HUES64 (cell line): Measurements from ENCODE around the gene OR2B3. TPM values are rescaled to one million over a fixed set of nuclear protein-coding genes. Genes with fewer than 3 reads are reported as not detected.
"Not testable (repeated sequence)": the region's sequence is repeated elsewhere in the genome, so short reads cannot be mapped to it uniquely, and the experiment has no call there.

Experiments
- H3K27ac ChIP-seq: 2 replicates; pipeline ENCODE4 v1.7.0; 2013; ENCODE audit warnings: low read depth, low read length, inconsistent platforms
- H3K27me3 ChIP-seq: 2 replicates; pipeline ENCODE4 v1.6.1; 2013; ENCODE audit warnings: mild to moderate bottlenecking, low read length; ENCODE audit not compliant: insufficient read depth
- H3K36me3 ChIP-seq: 2 replicates; pipeline ENCODE4 v1.6.1; 2013; ENCODE audit warnings: mild to moderate bottlenecking, low read length; ENCODE audit not compliant: insufficient read depth
- H3K4me1 ChIP-seq: 2 replicates; pipeline ENCODE4 v1.6.1; 2013; ENCODE audit warnings: mild to moderate bottlenecking, low read length, moderate library complexity; ENCODE audit not compliant: insufficient read depth
- H3K4me3 ChIP-seq: 2 replicates; pipeline ENCODE4 v1.5.1; 2013; ENCODE audit warnings: mild to moderate bottlenecking, low read length, moderate library complexity
- H3K9ac ChIP-seq: 2 replicates; pipeline ENCODE4 v1.6.1; 2013; ENCODE audit warnings: mild to moderate bottlenecking, low read depth, low read length
- H3K9me3 ChIP-seq: 2 replicates; pipeline ENCODE4 v1.6.1; 2013; ENCODE audit warnings: low read depth, low read length; ENCODE audit not compliant: insufficient read depth
- WGBS: fragments of 150-250, 120-280 bp; methylation state at CpG from one replicate; pipeline ENCODE4 v1.1.7; 2013; ENCODE audit warnings: missing lambda C conversion rate; 5-methylcytosine and 5-hydroxymethylcytosine counted together
- polyA plus RNA-seq, 2 experiments: library from polyadenylated mRNA; stranded (reverse); fragments of 50-300 nt; gene quantifications; one replicate each; pipeline ENCODE4 v1.2.3, GENCODE V29; 2013

The OR2B3 gene
- polyA plus RNA-seq (2013, experiment 1 of 2), result not detected
- polyA plus RNA-seq (2013, experiment 2 of 2), result not detected

DNA sequence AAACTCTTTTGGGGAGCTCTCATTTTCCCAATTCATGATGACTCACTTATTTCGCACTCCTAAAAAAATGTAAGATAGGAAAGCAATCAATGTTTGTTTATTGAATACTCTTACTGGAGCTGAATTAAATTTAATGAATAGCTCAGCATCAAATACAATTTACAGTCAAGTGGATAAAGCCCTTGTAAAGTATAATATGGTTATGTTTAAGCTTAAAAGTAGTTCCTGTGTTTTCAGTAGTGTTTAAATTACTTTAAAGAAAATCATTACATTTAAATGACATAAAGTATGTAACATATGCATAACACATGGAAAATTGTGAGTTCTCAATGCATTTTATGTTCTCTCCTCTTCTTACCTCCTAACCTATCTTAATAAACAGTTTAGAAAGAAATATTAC lies at the start of gene OR2B3:
Gene OR2B3, minus strand, starts transcription at position 101 of the 400 bp plus-strand sequence. Its CDS starts 65 bp downstream, at position 36.
- H3K27me3 ChIP-seq, result no peaks in the 10 kb centered on the region
- WGBS, result no CpG with 5 or more reads among the region's 1 CpG

GRCh38 chr6:29131691-29132090 lies 44.6 kb upstream of the OR2B3 start:
- H3K27ac ChIP-seq, result no peak overlapping the region
- 100% methylated on average over 2 of the region's 2 CpGs for WGBS
- no peaks in the 10 kb centered on the region for H3K36me3 ChIP-seq
- no peaks in the 10 kb centered on the region for H3K4me1 ChIP-seq
- no peak overlapping the region for H3K9ac ChIP-seq
- no peaks in the 10 kb centered on the region for H3K27me3 ChIP-seq
- no peak overlapping the region for H3K4me3 ChIP-seq
- H3K9me3 ChIP-seq, result no peaks in the 10 kb centered on the region

More for the DNA sequence above, at the start of gene OR2B3:
- Histone ChIP-seq H3K9me3 (no peaks in the 10 kb centered on the region), H3K9ac (no peak within 1 kb of the TSS), H3K36me3 (no peaks in the 10 kb centered on the region), H3K4me1 (no peaks in the 10 kb centered on the region), H3K27ac (no peak within 1 kb of the TSS), H3K4me3 (no peak within 1 kb of the TSS)

- no peak overlapping the region for H3K27ac ChIP-seq
- no peaks in the 10 kb centered on the region for H3K27me3 ChIP-seq
- no peaks in the 10 kb centered on the region for H3K9me3 ChIP-seq
- no peak overlapping the region for H3K4me3 ChIP-seq
- H3K36me3 ChIP-seq, result no peaks in the 10 kb centered on the region
- H3K4me1 ChIP-seq, result no peaks in the 10 kb centered on the region
- WGBS, result 94% methylated on average over 4 of the region's 4 CpGs
- no peak overlapping the region for H3K9ac ChIP-seq
Observed at GRCh38 chr6:29130644-29131043, 43.5 kb upstream of the OR2B3 start.

- Histone ChIP-seq H3K4me1 (no peaks in the 10 kb centered on the region), H3K27me3 (no peaks in the 10 kb centered on the region)
- 85% methylated on average over 15 of the region's 15 CpGs for WGBS
Observed at GRCh38 chr6:29129326-29130012, 42.4 kb upstream of the OR2B3 start.

GRCh38 chr6:29114964-29115363 lies 27.9 kb upstream of the OR2B3 start:
- H3K27ac ChIP-seq, H3K9ac ChIP-seq, H3K4me3 ChIP-seq, H3K9me3 ChIP-seq, H3K36me3 ChIP-seq, H3K27me3 ChIP-seq, H3K4me1 ChIP-seq: not testable (repeated sequence)
- no CpG with 5 or more reads among the region's 3 CpGs for WGBS

More at GRCh38 chr6:29129326-29130012, 42.4 kb upstream of the OR2B3 start:
- Histone ChIP-seq H3K9ac (no peak overlapping the region), H3K27ac (no peak overlapping the region), H3K4me3 (no peak overlapping the region), H3K9me3 (no peaks in the 10 kb centered on the region), H3K36me3 (no peaks in the 10 kb centered on the region)

GRCh38 chr6:29112135-29112534 lies 25.0 kb upstream of the OR2B3 start:
- H3K9me3 ChIP-seq, result no peaks in the 10 kb centered on the region
- no peak overlapping the region for H3K4me3 ChIP-seq
- no peaks in the 10 kb centered on the region for H3K4me1 ChIP-seq
- 90% methylated on average over 7 of the region's 7 CpGs for WGBS
- H3K27ac ChIP-seq, result no peak overlapping the region
- no peaks in the 10 kb centered on the region for H3K36me3 ChIP-seq
- H3K27me3 ChIP-seq, result no peaks in the 10 kb centered on the region
- H3K9ac ChIP-seq, result no peak overlapping the region

DNA sequence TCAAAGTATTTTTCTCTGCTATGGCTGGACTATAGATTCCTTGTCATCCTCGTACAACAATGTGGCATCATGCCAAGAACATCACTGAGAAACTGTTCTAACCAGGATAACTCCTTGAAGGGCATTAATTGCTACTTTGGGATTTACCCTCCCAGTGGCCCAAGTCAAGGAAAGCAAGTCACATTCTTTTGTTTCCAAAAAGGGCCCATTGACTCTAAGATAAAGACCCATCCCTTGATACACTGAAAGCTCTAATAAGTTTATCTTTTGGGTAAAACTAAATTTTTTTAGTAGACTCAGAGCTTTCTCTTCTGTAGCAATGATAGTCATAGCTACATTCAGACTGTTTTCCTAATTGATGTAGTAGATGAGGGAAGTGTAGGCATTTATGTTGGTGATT lies 20.6 kb upstream of the OR2B3 start, which contains the start of gene OR2J3:
Gene OR2J3, plus strand, starts transcription at position 301 of the 400 bp plus-strand sequence. CDS start 3,833 bp downstream, outside the sequence.
- 86% methylated on average over 1 of the region's 1 CpG for WGBS
- Histone ChIP-seq H3K9ac (no peak within 1 kb of the TSS), H3K4me1 (no peaks in the 10 kb centered on the region), H3K27ac (no peak within 1 kb of the TSS), H3K36me3 (no peaks in the 10 kb centered on the region), H3K27me3 (no peaks in the 10 kb centered on the region), H3K9me3 (no peaks in the 10 kb centered on the region), H3K4me3 (no peak within 1 kb of the TSS)

- Histone ChIP-seq H3K9me3 (no peaks in the 10 kb centered on the region), H3K27me3 (no peaks in the 10 kb centered on the region), H3K4me3 (no peak within 1 kb of the TSS), H3K36me3 (no peaks in the 10 kb centered on the region), H3K9ac (no peak within 1 kb of the TSS), H3K27ac (no peak within 1 kb of the TSS), H3K4me1 (0 out of 2 replicates have a peak, but pooled peaks cover 2% of the 10 kb centered on the region)
- no CpG with 5 or more reads among the region's 3 CpGs for WGBS
Observed at GRCh38 chr6:29099190-29099589, 12.1 kb upstream of the OR2B3 start, which contains the start of gene OR2J1. Gene OR2J1 (plus strand): TSS chr6:29099490. CDS start chr6:29100943, 1,453 bp downstream.

- H3K4me1 ChIP-seq, result 0 out of 2 replicates have a peak, but pooled peaks cover 7% of the 10 kb centered on the region
- no peak overlapping the region for H3K4me3 ChIP-seq
- WGBS, result 89% methylated on average over 1 of the region's 1 CpG
- H3K9ac ChIP-seq, result no peak overlapping the region
- no peaks in the 10 kb centered on the region for H3K36me3 ChIP-seq
- H3K27me3 ChIP-seq, result no peaks in the 10 kb centered on the region
- H3K27ac ChIP-seq, result no peak overlapping the region
- no peaks in the 10 kb centered on the region for H3K9me3 ChIP-seq
Observed at GRCh38 chr6:29097803-29098202, 10.7 kb upstream of the OR2B3 start.

- no peak overlapping the region for H3K9ac ChIP-seq
- no peaks in the 10 kb centered on the region for H3K27me3 ChIP-seq
- H3K9me3 ChIP-seq, result no peaks in the 10 kb centered on the region
- H3K4me1 ChIP-seq, result 0 out of 2 replicates have a peak, but pooled peaks cover 7% of the 10 kb centered on the region
- H3K4me3 ChIP-seq, result no peak overlapping the region
- WGBS, result 96% methylated on average over 3 of the region's 3 CpGs
- H3K27ac ChIP-seq, result no peak overlapping the region
- H3K36me3 ChIP-seq, result no peaks in the 10 kb centered on the region
Observed at GRCh38 chr6:29092957-29093356, 5.8 kb upstream of the OR2B3 start.

- no peaks in the 10 kb centered on the region for H3K27me3 ChIP-seq
- H3K4me1 ChIP-seq, result no peaks in the 10 kb centered on the region
- no peaks in the 10 kb centered on the region for H3K9me3 ChIP-seq
- no peak overlapping the region for H3K27ac ChIP-seq
- no peaks in the 10 kb centered on the region for H3K36me3 ChIP-seq
- H3K9ac ChIP-seq, result no peak overlapping the region
- H3K4me3 ChIP-seq, result no peak overlapping the region
- WGBS, result 96% methylated on average over 15 of the region's 15 CpGs
Observed at GRCh38 chr6:29082457-29082856, 4.7 kb downstream of the OR2B3 start.
